Measurements from ENCODE around the gene EXOC7. TPM values are rescaled to one million over a fixed set of nuclear protein-coding genes. Genes with fewer than 3 reads are reported as not detected.

The EXOC7 gene
- polyA plus RNA-seq, 1 donor (not counting 4 experiments of a cell fraction or from before 2014, with no cell fraction given) = 60.6 TPM

DNA sequence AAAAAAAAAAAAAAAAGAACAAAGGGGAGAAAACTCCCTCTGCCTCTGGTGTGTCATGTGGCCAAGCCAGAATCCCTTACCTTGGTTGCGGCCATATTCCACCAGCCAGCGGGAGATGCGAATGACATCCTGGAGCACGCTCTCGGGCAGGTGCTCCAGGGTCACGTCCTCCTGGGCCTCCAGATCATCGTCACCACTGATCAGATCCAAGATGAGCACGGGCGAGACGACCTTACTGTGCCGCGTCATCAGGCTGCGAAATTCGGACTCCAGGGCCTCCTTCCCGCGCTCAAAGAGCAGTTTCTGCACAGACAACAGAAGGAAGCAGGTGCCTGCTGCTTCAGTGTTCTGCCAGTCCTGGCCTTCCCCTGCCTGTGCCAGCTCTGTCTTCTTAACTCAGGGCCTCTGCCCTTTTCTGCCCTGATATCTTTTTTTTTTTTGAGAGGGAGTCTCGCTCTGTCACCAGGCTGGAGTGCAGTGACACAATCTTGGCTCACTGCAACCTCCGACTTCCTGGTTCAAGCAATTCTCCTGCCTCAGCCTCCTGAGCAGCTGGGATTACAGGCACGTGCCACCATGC, 5.8 kb downstream of the EXOC7 start:
- DNase-seq (ENCODE audit: low read depth, low spot score) (no peak), FAIRE-seq (no peak)
- H3K4me2 ChIP-seq (ENCODE audit: control insufficient read depth, extremely low read depth, insufficient read depth, low read depth, low read length) = no peak overlapping the region
- H3K9me1 ChIP-seq (ENCODE audit: control insufficient read depth, extremely low read depth, insufficient read depth, low read length) = peaks cover 2% of the 10 kb centered on the region
- H3K4me1 ChIP-seq (ENCODE audit: control insufficient read depth, extremely low read depth, insufficient read depth, low read length) = peaks cover 3% of the 10 kb centered on the region
- H3K36me3 ChIP-seq (ENCODE audit: control insufficient read depth in 2 of 2, extremely low read depth in 1 of 2, insufficient read depth in 2 of 2, low read length in 2 of 2) = peaks cover 19 to 24% of the 10 kb centered on the region in 2 experiments
- H3K9me3 ChIP-seq (ENCODE audit: control insufficient read depth, low read depth, low read length) = no peaks in the 10 kb centered on the region
- no peaks in the 10 kb centered on the region for H3K27me3 ChIP-seq (ENCODE audit: control insufficient read depth, extremely low read depth, insufficient read depth, low read length)
- H3K79me2 ChIP-seq (ENCODE audit: control insufficient read depth, insufficient read depth, low read length) = peaks cover 11% of the 10 kb centered on the region
- H3K27ac ChIP-seq (ENCODE audit: control insufficient read depth, insufficient read depth, low read length) = no peak overlapping the region
- no peaks in the 10 kb centered on the region for H4K20me1 ChIP-seq (ENCODE audit: control insufficient read depth, extremely low read depth, insufficient read depth, low read length)
- H3K4me3 ChIP-seq (ENCODE audit: control insufficient read depth in 2 of 3, extremely low read depth in 1 of 3, insufficient read depth in 2 of 3, low read depth in 1 of 3, low read length in 3 of 3) = no peak overlapping the region
- H2AFZ ChIP-seq (ENCODE audit: control insufficient read depth, low read length) = no peak overlapping the region
- no peak for TF ChIP-seq EZH2 (IDR thresholded peaks at IDR 0.05; ENCODE audit: low read length)
- TF ChIP-seq, protein P1, sequence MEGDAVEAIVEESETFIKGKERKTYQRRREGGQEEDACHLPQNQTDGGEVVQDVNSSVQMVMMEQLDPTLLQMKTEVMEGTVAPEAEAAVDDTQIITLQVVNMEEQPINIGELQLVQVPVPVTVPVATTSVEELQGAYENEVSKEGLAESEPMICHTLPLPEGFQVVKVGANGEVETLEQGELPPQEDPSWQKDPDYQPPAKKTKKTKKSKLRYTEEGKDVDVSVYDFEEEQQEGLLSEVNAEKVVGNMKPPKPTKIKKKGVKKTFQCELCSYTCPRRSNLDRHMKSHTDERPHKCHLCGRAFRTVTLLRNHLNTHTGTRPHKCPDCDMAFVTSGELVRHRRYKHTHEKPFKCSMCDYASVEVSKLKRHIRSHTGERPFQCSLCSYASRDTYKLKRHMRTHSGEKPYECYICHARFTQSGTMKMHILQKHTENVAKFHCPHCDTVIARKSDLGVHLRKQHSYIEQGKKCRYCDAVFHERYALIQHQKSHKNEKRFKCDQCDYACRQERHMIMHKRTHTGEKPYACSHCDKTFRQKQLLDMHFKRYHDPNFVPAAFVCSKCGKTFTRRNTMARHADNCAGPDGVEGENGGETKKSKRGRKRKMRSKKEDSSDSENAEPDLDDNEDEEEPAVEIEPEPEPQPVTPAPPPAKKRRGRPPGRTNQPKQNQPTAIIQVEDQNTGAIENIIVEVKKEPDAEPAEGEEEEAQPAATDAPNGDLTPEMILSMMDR (optimal IDR thresholded peaks at IDR 0.05 in 1 of 3, IDR thresholded peaks at IDR 0.05 in 1 of 3, conservative IDR thresholded peaks at IDR 0.05 in 1 of 3; ENCODE audit: extremely low read depth in 1 of 3, insufficient read depth in 2 of 3, low read length in 3 of 3) = no peak
- H3K9ac ChIP-seq (ENCODE audit: control insufficient read depth, extremely low read depth, insufficient read depth, low read length) = no peak overlapping the region
- dilution Hi-C loops (cut with MboI; ENCODE audit: extremely low pct_ligation_motif_present, low sequenced_read_pairs) = no loop called here

DNA sequence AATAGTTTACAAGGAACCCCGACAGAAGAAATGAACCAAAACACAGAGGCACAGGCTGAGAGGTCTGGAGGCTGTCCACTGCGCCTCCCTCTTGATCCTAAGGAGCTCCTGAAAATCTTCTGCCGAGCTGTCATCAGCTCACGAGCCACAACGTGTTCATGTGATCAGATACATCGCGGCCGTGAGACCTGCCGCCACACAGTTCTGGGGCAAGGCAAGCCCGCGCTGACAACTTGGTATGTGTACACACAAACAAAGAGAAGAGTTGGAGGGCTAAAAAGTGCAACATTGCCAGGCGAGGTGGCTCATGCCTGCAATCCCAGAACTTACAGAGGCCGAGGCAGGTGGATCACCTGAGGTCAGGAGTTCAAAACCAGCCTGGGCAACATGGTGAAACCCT, 7.6 kb downstream of the EXOC7 start:
- dilution Hi-C loops (cut with MboI; ENCODE audit: extremely low pct_ligation_motif_present, low sequenced_read_pairs) = no loop called here
- TF ChIP-seq, protein P1 (optimal IDR thresholded peaks at IDR 0.05 in 1 of 3, IDR thresholded peaks at IDR 0.05 in 1 of 3, conservative IDR thresholded peaks at IDR 0.05 in 1 of 3; ENCODE audit: extremely low read depth in 1 of 3, insufficient read depth in 2 of 3, low read length in 3 of 3) = no peak
- TF ChIP-seq EZH2 (IDR thresholded peaks at IDR 0.05; ENCODE audit: low read length) = no peak
- H3K9ac ChIP-seq (ENCODE audit: control insufficient read depth, extremely low read depth, insufficient read depth, low read length) = no peak overlapping the region
- H4K20me1 ChIP-seq (ENCODE audit: control insufficient read depth, extremely low read depth, insufficient read depth, low read length) = no peaks in the 10 kb centered on the region
- no peaks in the 10 kb centered on the region for H3K27me3 ChIP-seq (ENCODE audit: control insufficient read depth, extremely low read depth, insufficient read depth, low read length)
- no peak overlapping the region for H3K4me2 ChIP-seq (ENCODE audit: control insufficient read depth, extremely low read depth, insufficient read depth, low read depth, low read length)
- FAIRE-seq (no peak), DNase-seq (ENCODE audit: low read depth, low spot score) (no peak)
- H3K79me2 ChIP-seq (ENCODE audit: control insufficient read depth, insufficient read depth, low read length) = no peaks in the 10 kb centered on the region
- H3K36me3 ChIP-seq (ENCODE audit: control insufficient read depth in 2 of 2, extremely low read depth in 1 of 2, insufficient read depth in 2 of 2, low read length in 2 of 2) = peaks cover 17 to 30% of the 10 kb centered on the region in 2 experiments
- H2AFZ ChIP-seq (ENCODE audit: control insufficient read depth, low read length) = no peak overlapping the region
- H3K9me3 ChIP-seq (ENCODE audit: control insufficient read depth, low read depth, low read length) = no peaks in the 10 kb centered on the region
- no peak overlapping the region for H3K4me3 ChIP-seq (ENCODE audit: control insufficient read depth in 2 of 3, extremely low read depth in 1 of 3, insufficient read depth in 2 of 3, low read depth in 1 of 3, low read length in 3 of 3)
- H3K27ac ChIP-seq (ENCODE audit: control insufficient read depth, insufficient read depth, low read length) = no peak overlapping the region
- H3K4me1 ChIP-seq (ENCODE audit: control insufficient read depth, extremely low read depth, insufficient read depth, low read length) = no peaks in the 10 kb centered on the region
- H3K9me1 ChIP-seq (ENCODE audit: control insufficient read depth, extremely low read depth, insufficient read depth, low read length) = peaks cover 2% of the 10 kb centered on the region

All from keratinocyte (primary cell).